Body of pancreas (tissue), 4 donors: ENCODE results near the gene MYCBPAP.

Source experiments
- POLR2A ChIP-seq, 3 donors: fragments of 450-650 bp; IDR thresholded peaks; one replicate each; pipeline ENCODE4 v1.6.1; 2016; ENCODE audit warnings: antibody characterized with exemption in 3 of 3, mild to moderate bottlenecking in 2 of 3
- TF ChIP-seq, protein P1 (sequence below), 7 experiments: fragments of 450-650 bp in 4 of 7; fragments of 200-600 bp in 3 of 7; sonication (generic) in 3 of 7; IDR thresholded peaks; one replicate each; pipeline ENCODE4 v1.5.1; 2016 to 2019; ENCODE audit warnings: antibody characterized with exemption in 7 of 7

DNA sequence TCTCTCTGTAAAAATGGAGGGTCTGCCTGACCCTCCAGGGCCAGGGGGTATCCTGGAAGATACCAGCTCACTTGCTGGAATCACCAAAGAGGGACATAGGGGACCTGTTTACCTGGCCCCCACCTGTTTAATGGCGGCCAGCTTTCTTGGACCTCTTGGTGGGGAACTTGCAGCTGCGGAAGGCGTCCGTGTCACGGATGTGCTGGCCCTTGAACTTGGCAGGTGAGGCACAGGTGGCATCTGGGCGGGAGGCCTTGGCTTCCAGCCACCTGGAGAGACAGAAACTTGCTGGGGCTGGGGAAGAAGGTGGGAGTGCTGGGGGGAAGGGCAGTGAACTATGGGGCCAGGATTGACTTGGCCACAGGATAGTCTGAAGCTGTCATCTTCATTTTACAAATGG is 43.1 kb upstream of the MYCBPAP start:
- TF ChIP-seq POLR2A (IDR thresholded peaks at IDR 0.05): no peak
- TF ChIP-seq, protein P1, sequence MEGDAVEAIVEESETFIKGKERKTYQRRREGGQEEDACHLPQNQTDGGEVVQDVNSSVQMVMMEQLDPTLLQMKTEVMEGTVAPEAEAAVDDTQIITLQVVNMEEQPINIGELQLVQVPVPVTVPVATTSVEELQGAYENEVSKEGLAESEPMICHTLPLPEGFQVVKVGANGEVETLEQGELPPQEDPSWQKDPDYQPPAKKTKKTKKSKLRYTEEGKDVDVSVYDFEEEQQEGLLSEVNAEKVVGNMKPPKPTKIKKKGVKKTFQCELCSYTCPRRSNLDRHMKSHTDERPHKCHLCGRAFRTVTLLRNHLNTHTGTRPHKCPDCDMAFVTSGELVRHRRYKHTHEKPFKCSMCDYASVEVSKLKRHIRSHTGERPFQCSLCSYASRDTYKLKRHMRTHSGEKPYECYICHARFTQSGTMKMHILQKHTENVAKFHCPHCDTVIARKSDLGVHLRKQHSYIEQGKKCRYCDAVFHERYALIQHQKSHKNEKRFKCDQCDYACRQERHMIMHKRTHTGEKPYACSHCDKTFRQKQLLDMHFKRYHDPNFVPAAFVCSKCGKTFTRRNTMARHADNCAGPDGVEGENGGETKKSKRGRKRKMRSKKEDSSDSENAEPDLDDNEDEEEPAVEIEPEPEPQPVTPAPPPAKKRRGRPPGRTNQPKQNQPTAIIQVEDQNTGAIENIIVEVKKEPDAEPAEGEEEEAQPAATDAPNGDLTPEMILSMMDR (IDR thresholded peaks at IDR 0.05): no peak
